Nephron (organoid): ENCODE results near the gene GNAS-AS1.

Source experiments
- H3K27ac Mint-ChIP-seq, 3 experiments: 2 replicates each; pipeline ENCODE4 v1.8.0; 2020; ENCODE audit warnings: mixed read lengths in 3 of 3, mild to moderate bottlenecking in 2 of 3, moderate library complexity in 1 of 3
- H3K27me3 Mint-ChIP-seq: 2 replicates; pipeline ENCODE4 v1.8.0; 2021; ENCODE audit warnings: low read depth, mild to moderate bottlenecking, moderate library complexity, mixed read lengths
- H3K36me3 Mint-ChIP-seq: 2 replicates; pipeline ENCODE4 v1.8.0; 2020; ENCODE audit warnings: low read depth, mixed read lengths
- H3K4me1 Mint-ChIP-seq: 2 replicates; pipeline ENCODE4 v1.8.0; 2020; ENCODE audit warnings: mixed read lengths
- H3K4me3 Mint-ChIP-seq, 3 experiments: 2 replicates each; pipeline ENCODE4 v1.8.0; 2020; ENCODE audit warnings: mild to moderate bottlenecking in 3 of 3, mixed read lengths in 3 of 3, moderate library complexity in 2 of 3
- H3K9me3 Mint-ChIP-seq: 2 replicates; pipeline ENCODE4 v1.8.0; 2020; ENCODE audit warnings: mixed read lengths
- CTCF ChIP-seq, 3 experiments: fragments of 200-600 bp; sonication (generic); IDR thresholded peaks; one replicate each; pipeline ENCODE4 v1.5.0; 2021; ENCODE audit warnings: antibody characterized with exemption in 3 of 3; ENCODE audit not compliant: unreplicated experiment in 3 of 3

The GNAS-AS1 gene

GRCh38 chr20:58840816-58841538 lies 9.7 kb downstream of the GNAS-AS1 start:
- no peak overlapping the region for H3K27ac Mint-ChIP-seq
- peaks cover 31% of the 10 kb centered on the region for H3K4me1 Mint-ChIP-seq
- peaks cover 38% of the 10 kb centered on the region for H3K36me3 Mint-ChIP-seq
- no peak for TF ChIP-seq CTCF (IDR thresholded peaks at IDR 0.05; ENCODE audit: unreplicated experiment in 3 of 3)
- H3K4me3 Mint-ChIP-seq: peak overlapping the region; percentile 79 to 90 (median 85)
- H3K27me3 Mint-ChIP-seq: peaks cover 92% of the 10 kb centered on the region
- no peaks in the 10 kb centered on the region for H3K9me3 Mint-ChIP-seq

- peaks cover 38% of the 10 kb centered on the region for H3K36me3 Mint-ChIP-seq
- peaks cover 35% of the 10 kb centered on the region for H3K4me1 Mint-ChIP-seq
- no peak for TF ChIP-seq CTCF (IDR thresholded peaks at IDR 0.05; ENCODE audit: unreplicated experiment in 3 of 3)
- peak overlapping the region; percentile 79 to 90 (median 85) for H3K4me3 Mint-ChIP-seq
- H3K9me3 Mint-ChIP-seq: no peaks in the 10 kb centered on the region
- H3K27ac Mint-ChIP-seq: no peak overlapping the region
- H3K27me3 Mint-ChIP-seq: peaks cover 88% of the 10 kb centered on the region
Observed at GRCh38 chr20:58839991-58840747, 10.5 kb downstream of the GNAS-AS1 start.

GRCh38 chr20:58839474-58839874 lies 11.2 kb downstream of the GNAS-AS1 start:
- H3K4me1 Mint-ChIP-seq: peaks cover 37% of the 10 kb centered on the region

GRCh38 chr20:58838174-58838573 lies 12.5 kb downstream of the GNAS-AS1 start:
- Mint-ChIP-seq H3K36me3 (peaks cover 39% of the 10 kb centered on the region), H3K4me1 (peaks cover 39% of the 10 kb centered on the region), H3K27me3 (peaks cover 72% of the 10 kb centered on the region), H3K9me3 (no peaks in the 10 kb centered on the region), H3K4me3 (no peak overlapping the region), H3K27ac (no peak overlapping the region)
- no peak for TF ChIP-seq CTCF (IDR thresholded peaks at IDR 0.05; ENCODE audit: unreplicated experiment in 3 of 3)

More at GRCh38 chr20:58839474-58839874, 11.2 kb downstream of the GNAS-AS1 start:
- Mint-ChIP-seq H3K27ac (no peak overlapping the region), H3K4me3 (peak overlapping the region; percentile 79 to 90 (median 85)), H3K27me3 (peaks cover 81% of the 10 kb centered on the region), H3K9me3 (no peaks in the 10 kb centered on the region), H3K36me3 (peaks cover 38% of the 10 kb centered on the region)
- peak; percentile 56 to 60 (median 57) for TF ChIP-seq CTCF (IDR thresholded peaks at IDR 0.05; ENCODE audit: unreplicated experiment in 3 of 3)

- Mint-ChIP-seq H3K27me3 (peaks cover 67% of the 10 kb centered on the region), H3K9me3 (no peaks in the 10 kb centered on the region), H3K27ac (no peak overlapping the region), H3K4me1 (peaks cover 40% of the 10 kb centered on the region), H3K4me3 (no peak overlapping the region), H3K36me3 (peaks cover 39% of the 10 kb centered on the region)
- no peak for TF ChIP-seq CTCF (IDR thresholded peaks at IDR 0.05; ENCODE audit: unreplicated experiment in 3 of 3)
Observed at GRCh38 chr20:58837717-58838116, 13.0 kb downstream of the GNAS-AS1 start.
